Measurements from ENCODE around the gene CMC1.
A peak's percentile ranks its signal among the peaks of the same experiment; 100 is the strongest.
"Not testable (repeated sequence)": the region's sequence is repeated elsewhere in the genome, so short reads cannot be mapped to it uniquely, and the experiment has no call there.

Gene CMC1

GRCh38 chr3:28267984-28268849 lies 26.8 kb downstream of the CMC1 start:
- H3K27ac Mint-ChIP-seq, result no peak overlapping the region
- no peak for DNase-seq
- ATAC-seq (replicated peaks), result no peak
- H3K27me3 Mint-ChIP-seq, result no peaks in the 10 kb centered on the region
- H3K4me3 Mint-ChIP-seq, result no peak overlapping the region
- H3K4me1 Mint-ChIP-seq, result peaks cover 9 to 13% of the 10 kb centered on the region in 2 donors
- peaks cover 35 to 50% of the 10 kb centered on the region in 2 donors for H3K36me3 Mint-ChIP-seq
- H3K9me3 Mint-ChIP-seq, result peaks cover 14 to 15% of the 10 kb centered on the region in 2 donors

GRCh38 chr3:28268989-28269388 lies 27.6 kb downstream of the CMC1 start:
- no peaks in the 10 kb centered on the region for H3K27me3 Mint-ChIP-seq
- ATAC-seq (replicated peaks) (no peak), DNase-seq (no peak)
- H3K36me3 Mint-ChIP-seq, result peaks cover 43 to 57% of the 10 kb centered on the region in 2 donors
- H3K27ac Mint-ChIP-seq, result no peak overlapping the region
- H3K4me1 Mint-ChIP-seq, result peaks cover 9 to 13% of the 10 kb centered on the region in 2 donors
- H3K9me3 Mint-ChIP-seq, result peaks cover 20 to 22% of the 10 kb centered on the region in 2 donors
- H3K4me3 Mint-ChIP-seq, result no peak overlapping the region

GRCh38 chr3:28269884-28270283 lies 28.5 kb downstream of the CMC1 start:
- peaks cover 50 to 66% of the 10 kb centered on the region in 2 donors for H3K36me3 Mint-ChIP-seq
- ATAC-seq (replicated peaks); H3K27ac Mint-ChIP-seq; H3K4me3 Mint-ChIP-seq; DNase-seq; H3K27me3 Mint-ChIP-seq: not testable (repeated sequence)
- peaks cover 22 to 24% of the 10 kb centered on the region in 2 donors for H3K9me3 Mint-ChIP-seq
- peaks cover 9 to 19% of the 10 kb centered on the region in 2 donors for H3K4me1 Mint-ChIP-seq

- DNase-seq (no peak), ATAC-seq (replicated peaks) (no peak)
- Mint-ChIP-seq H3K4me1 (peaks cover 15 to 25% of the 10 kb centered on the region in 2 donors), H3K4me3 (no peak overlapping the region), H3K27me3 (no peaks in the 10 kb centered on the region), H3K27ac (no peak overlapping the region), H3K36me3 (peaks cover 67 to 72% of the 10 kb centered on the region in 2 donors), H3K9me3 (peaks cover 22 to 24% of the 10 kb centered on the region in 2 donors)
These were observed 32.4 kb downstream of the CMC1 start for GRCh38 chr3:28273837-28274236.

- Mint-ChIP-seq H3K4me3 (no peak overlapping the region), H3K9me3 (peaks cover under 1 to 4% of the 10 kb centered on the region in 2 donors), H3K36me3 (peaks cover 27% of the 10 kb centered on the region in 2 donors), H3K27me3 (no peaks in the 10 kb centered on the region), H3K4me1 (peaks cover 7 to 22% of the 10 kb centered on the region in 2 donors), H3K27ac (no peak overlapping the region)
- ATAC-seq (replicated peaks) (no peak), DNase-seq (no peak)
These were observed 37.5 kb downstream of the CMC1 start for GRCh38 chr3:28278918-28279317.

- no peak for ATAC-seq (replicated peaks)
- H3K27me3 Mint-ChIP-seq, result no peaks in the 10 kb centered on the region
- peaks cover 7 to 17% of the 10 kb centered on the region in 2 donors for H3K4me1 Mint-ChIP-seq
- DNase-seq, result no peak
- H3K27ac Mint-ChIP-seq, result no peak overlapping the region
- H3K9me3 Mint-ChIP-seq, result no peaks in the 10 kb centered on the region
- H3K36me3 Mint-ChIP-seq, result peaks cover 19 to 21% of the 10 kb centered on the region in 2 donors
- no peak overlapping the region for H3K4me3 Mint-ChIP-seq
These were observed 38.4 kb downstream of the CMC1 start for GRCh38 chr3:28279770-28280169.

GRCh38 chr3:28280781-28281180 lies 39.4 kb downstream of the CMC1 start:
- H3K9me3 Mint-ChIP-seq, result no peaks in the 10 kb centered on the region
- no peak for DNase-seq
- peaks cover 7 to 15% of the 10 kb centered on the region in 2 donors for H3K4me1 Mint-ChIP-seq
- H3K27ac Mint-ChIP-seq, result no peak overlapping the region
- ATAC-seq (replicated peaks), result no peak
- peaks cover 9 to 10% of the 10 kb centered on the region in 2 donors for H3K36me3 Mint-ChIP-seq
- no peaks in the 10 kb centered on the region for H3K27me3 Mint-ChIP-seq
- H3K4me3 Mint-ChIP-seq, result no peak overlapping the region

- H3K4me1 Mint-ChIP-seq, result peaks cover 2 to 6% of the 10 kb centered on the region in 2 donors
- H3K4me3 Mint-ChIP-seq, result no peak overlapping the region
- DNase-seq (no peak), ATAC-seq (replicated peaks) (peak; percentile 58 to 74)
- peaks cover 8 to 13% of the 10 kb centered on the region in 2 donors for H3K36me3 Mint-ChIP-seq
- no peaks in the 10 kb centered on the region for H3K9me3 Mint-ChIP-seq
- H3K27me3 Mint-ChIP-seq, result no peaks in the 10 kb centered on the region
- no peak overlapping the region for H3K27ac Mint-ChIP-seq
These were observed 45.2 kb downstream of the CMC1 start for GRCh38 chr3:28286595-28286994.

GRCh38 chr3:28287046-28287445 lies 45.6 kb downstream of the CMC1 start:
- Mint-ChIP-seq H3K27ac (no peak overlapping the region), H3K9me3 (no peaks in the 10 kb centered on the region), H3K4me1 (peaks cover 2 to 6% of the 10 kb centered on the region in 2 donors), H3K27me3 (no peaks in the 10 kb centered on the region), H3K4me3 (no peak overlapping the region), H3K36me3 (peaks cover 11 to 15% of the 10 kb centered on the region in 2 donors)
- ATAC-seq (replicated peaks) (no peak), DNase-seq (no peak)

GRCh38 chr3:28290863-28291300 lies 49.5 kb downstream of the CMC1 start:
- no peak overlapping the region for H3K4me3 Mint-ChIP-seq
- ATAC-seq (replicated peaks), result no peak
- H3K27me3 Mint-ChIP-seq, result no peaks in the 10 kb centered on the region
- no peak for DNase-seq
- peaks cover 6% of the 10 kb centered on the region in 2 donors for H3K4me1 Mint-ChIP-seq
- no peak overlapping the region for H3K27ac Mint-ChIP-seq
- no peaks in the 10 kb centered on the region for H3K9me3 Mint-ChIP-seq
- H3K36me3 Mint-ChIP-seq, result peaks cover 11 to 20% of the 10 kb centered on the region in 2 donors

- Mint-ChIP-seq H3K4me1 (peaks cover 6% of the 10 kb centered on the region in 2 donors), H3K27ac (peak overlapping the region; percentile 67), H3K36me3 (peaks cover 11 to 20% of the 10 kb centered on the region in 2 donors), H3K4me3 (no peak overlapping the region), H3K9me3 (no peaks in the 10 kb centered on the region), H3K27me3 (no peaks in the 10 kb centered on the region)
- no peak for DNase-seq
- no peak for ATAC-seq (replicated peaks)
These were observed 50.2 kb downstream of the CMC1 start for GRCh38 chr3:28291577-28291976.

GRCh38 chr3:28292622-28293021 lies 51.2 kb downstream of the CMC1 start:
- Mint-ChIP-seq H3K4me1 (peaks cover 0 to 4% of the 10 kb centered on the region in 2 donors), H3K4me3 (no peak overlapping the region), H3K36me3 (peaks cover 11 to 23% of the 10 kb centered on the region in 2 donors), H3K27me3 (no peaks in the 10 kb centered on the region), H3K9me3 (no peaks in the 10 kb centered on the region), H3K27ac (no peak overlapping the region)
- DNase-seq (no peak), ATAC-seq (replicated peaks) (no peak)

- ATAC-seq (replicated peaks) (no peak), DNase-seq (no peak)
- Mint-ChIP-seq H3K4me3 (no peak overlapping the region), H3K4me1 (peaks cover 0 to 4% of the 10 kb centered on the region in 2 donors), H3K9me3 (no peaks in the 10 kb centered on the region), H3K27ac (no peak overlapping the region), H3K27me3 (no peaks in the 10 kb centered on the region), H3K36me3 (peaks cover 11 to 23% of the 10 kb centered on the region in 2 donors)
These were observed 53.4 kb downstream of the CMC1 start for GRCh38 chr3:28294667-28295413.

GRCh38 chr3:28295898-28296490 lies 54.6 kb downstream of the CMC1 start:
- no peak overlapping the region for H3K27ac Mint-ChIP-seq
- no peak for ATAC-seq (replicated peaks)
- H3K4me3 Mint-ChIP-seq, result no peak overlapping the region

More at GRCh38 chr3:28295898-28296490, 54.6 kb downstream of the CMC1 start:
- H3K4me1 Mint-ChIP-seq, result peaks cover 0 to 4% of the 10 kb centered on the region in 2 donors
- no peak for DNase-seq
- H3K9me3 Mint-ChIP-seq, result no peaks in the 10 kb centered on the region
- peaks cover 5 to 20% of the 10 kb centered on the region in 2 donors for H3K36me3 Mint-ChIP-seq
- no peaks in the 10 kb centered on the region for H3K27me3 Mint-ChIP-seq
